ENCODE results near the gene HDAC11. TPM values are rescaled to one million over a fixed set of nuclear protein-coding genes. Genes with fewer than 3 reads are reported as not detected.

HDAC11 gene
- total RNA-seq, 2 donors from 2014 or later, result 24.0 to 36.1 TPM

DNA sequence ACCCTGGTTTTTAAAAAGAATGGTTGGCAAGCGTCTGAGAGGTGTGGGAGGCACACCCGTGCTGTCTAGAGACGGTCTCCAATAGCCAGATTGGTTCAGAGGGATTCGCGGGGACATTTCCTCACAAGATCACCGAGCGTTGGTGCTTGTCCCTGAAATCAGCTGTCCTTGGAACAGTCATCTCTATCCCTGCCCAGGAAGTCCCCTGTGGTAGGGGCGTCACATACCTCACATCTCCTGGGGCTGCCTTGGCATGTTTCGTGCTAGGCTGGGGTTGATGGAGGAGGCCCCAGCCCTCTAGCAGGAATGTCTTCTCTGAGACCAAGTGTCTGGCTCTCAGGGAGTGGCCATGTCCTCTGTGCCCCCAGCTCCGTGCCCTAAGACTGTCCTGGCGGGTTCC lies 75.6 kb downstream of the HDAC11 start:
- H3K36me3 ChIP-seq, result no peaks in the 10 kb centered on the region
- H3K27me3 ChIP-seq, result no peaks in the 10 kb centered on the region
- TF ChIP-seq, protein P1, sequence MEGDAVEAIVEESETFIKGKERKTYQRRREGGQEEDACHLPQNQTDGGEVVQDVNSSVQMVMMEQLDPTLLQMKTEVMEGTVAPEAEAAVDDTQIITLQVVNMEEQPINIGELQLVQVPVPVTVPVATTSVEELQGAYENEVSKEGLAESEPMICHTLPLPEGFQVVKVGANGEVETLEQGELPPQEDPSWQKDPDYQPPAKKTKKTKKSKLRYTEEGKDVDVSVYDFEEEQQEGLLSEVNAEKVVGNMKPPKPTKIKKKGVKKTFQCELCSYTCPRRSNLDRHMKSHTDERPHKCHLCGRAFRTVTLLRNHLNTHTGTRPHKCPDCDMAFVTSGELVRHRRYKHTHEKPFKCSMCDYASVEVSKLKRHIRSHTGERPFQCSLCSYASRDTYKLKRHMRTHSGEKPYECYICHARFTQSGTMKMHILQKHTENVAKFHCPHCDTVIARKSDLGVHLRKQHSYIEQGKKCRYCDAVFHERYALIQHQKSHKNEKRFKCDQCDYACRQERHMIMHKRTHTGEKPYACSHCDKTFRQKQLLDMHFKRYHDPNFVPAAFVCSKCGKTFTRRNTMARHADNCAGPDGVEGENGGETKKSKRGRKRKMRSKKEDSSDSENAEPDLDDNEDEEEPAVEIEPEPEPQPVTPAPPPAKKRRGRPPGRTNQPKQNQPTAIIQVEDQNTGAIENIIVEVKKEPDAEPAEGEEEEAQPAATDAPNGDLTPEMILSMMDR (IDR thresholded peaks at IDR 0.05), result no peak
- no peak for DNase-seq
- intact Hi-C loops (cut with DNase I), result no loop called here
- H3K9me3 ChIP-seq, result no peaks in the 10 kb centered on the region
- H3K4me3 ChIP-seq, result no peak overlapping the region
- no peak overlapping the region for H3K27ac ChIP-seq
- H3K9ac ChIP-seq (ENCODE audit: low read depth in 2 of 2, low read length in 2 of 2), result no peak overlapping the region
- H3K4me1 ChIP-seq, result no peaks in the 10 kb centered on the region

Other genes starting within 250 kb of the HDAC11 start
- 10 to 100 TPM in 1 of 2 donors, 1 to 10 TPM in 1; 7.5 to 23.8 TPM for gene NUP210, start 60.0 kb upstream of the HDAC11 start, total RNA-seq
- 10 to 100 TPM; 10.5 to 24.1 TPM for gene FBLN2, start 68.8 kb downstream of the HDAC11 start, total RNA-seq

Data from colonic mucosa (tissue), 4 donors.